ENCODE results near the gene RFX4. TPM values are rescaled to one million over a fixed set of nuclear protein-coding genes. Genes with fewer than 3 reads are reported as not detected.

The RFX4 gene
- total RNA-seq, 1 donor from 2014 or later = not detected

DNA sequence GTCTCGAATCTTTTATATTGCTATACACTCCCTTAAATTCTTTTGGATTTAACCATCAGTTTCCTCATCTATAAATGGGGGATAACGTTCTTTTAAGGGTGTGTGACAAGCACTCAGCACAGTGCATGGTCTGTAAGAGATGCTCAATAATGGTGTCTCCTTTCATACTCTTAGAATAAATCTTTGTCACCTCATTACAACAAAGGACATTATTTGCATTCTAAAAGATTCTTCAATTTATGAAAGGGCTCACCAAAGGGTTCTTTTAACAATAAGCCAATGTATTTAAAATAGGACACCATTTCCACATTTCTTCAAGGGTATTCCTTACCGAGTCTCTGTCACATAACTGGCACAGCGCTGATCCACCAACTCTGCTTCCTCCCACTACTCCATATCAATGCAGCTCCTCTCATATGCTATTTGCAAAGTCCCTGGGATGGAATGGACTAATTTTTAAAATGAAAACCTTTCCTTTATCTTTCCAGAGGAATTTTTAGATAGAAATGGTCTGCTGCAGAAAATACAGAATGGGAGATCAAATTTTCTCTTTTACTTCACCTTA, 162.5 kb downstream of the RFX4 start:
- DNase-seq (ENCODE audit: low spot score) = no peak
- H3K36me3 Mint-ChIP-seq (ENCODE audit: low read depth, unreplicated experiment) = peaks cover 3% of the 10 kb centered on the region
- H3K27ac Mint-ChIP-seq (ENCODE audit: unreplicated experiment) = no peak overlapping the region
- H3K4me3 Mint-ChIP-seq (ENCODE audit: unreplicated experiment) = no peak overlapping the region
- peaks cover 10% of the 10 kb centered on the region for H3K4me1 Mint-ChIP-seq (ENCODE audit: unreplicated experiment)
- H3K27me3 Mint-ChIP-seq (ENCODE audit: unreplicated experiment) = peaks cover 4% of the 10 kb centered on the region
- TF ChIP-seq, protein P1, sequence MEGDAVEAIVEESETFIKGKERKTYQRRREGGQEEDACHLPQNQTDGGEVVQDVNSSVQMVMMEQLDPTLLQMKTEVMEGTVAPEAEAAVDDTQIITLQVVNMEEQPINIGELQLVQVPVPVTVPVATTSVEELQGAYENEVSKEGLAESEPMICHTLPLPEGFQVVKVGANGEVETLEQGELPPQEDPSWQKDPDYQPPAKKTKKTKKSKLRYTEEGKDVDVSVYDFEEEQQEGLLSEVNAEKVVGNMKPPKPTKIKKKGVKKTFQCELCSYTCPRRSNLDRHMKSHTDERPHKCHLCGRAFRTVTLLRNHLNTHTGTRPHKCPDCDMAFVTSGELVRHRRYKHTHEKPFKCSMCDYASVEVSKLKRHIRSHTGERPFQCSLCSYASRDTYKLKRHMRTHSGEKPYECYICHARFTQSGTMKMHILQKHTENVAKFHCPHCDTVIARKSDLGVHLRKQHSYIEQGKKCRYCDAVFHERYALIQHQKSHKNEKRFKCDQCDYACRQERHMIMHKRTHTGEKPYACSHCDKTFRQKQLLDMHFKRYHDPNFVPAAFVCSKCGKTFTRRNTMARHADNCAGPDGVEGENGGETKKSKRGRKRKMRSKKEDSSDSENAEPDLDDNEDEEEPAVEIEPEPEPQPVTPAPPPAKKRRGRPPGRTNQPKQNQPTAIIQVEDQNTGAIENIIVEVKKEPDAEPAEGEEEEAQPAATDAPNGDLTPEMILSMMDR (IDR thresholded peaks at IDR 0.05; ENCODE audit: unreplicated experiment) = no peak
- no peaks in the 10 kb centered on the region for H3K9me3 Mint-ChIP-seq (ENCODE audit: unreplicated experiment)

DNA sequence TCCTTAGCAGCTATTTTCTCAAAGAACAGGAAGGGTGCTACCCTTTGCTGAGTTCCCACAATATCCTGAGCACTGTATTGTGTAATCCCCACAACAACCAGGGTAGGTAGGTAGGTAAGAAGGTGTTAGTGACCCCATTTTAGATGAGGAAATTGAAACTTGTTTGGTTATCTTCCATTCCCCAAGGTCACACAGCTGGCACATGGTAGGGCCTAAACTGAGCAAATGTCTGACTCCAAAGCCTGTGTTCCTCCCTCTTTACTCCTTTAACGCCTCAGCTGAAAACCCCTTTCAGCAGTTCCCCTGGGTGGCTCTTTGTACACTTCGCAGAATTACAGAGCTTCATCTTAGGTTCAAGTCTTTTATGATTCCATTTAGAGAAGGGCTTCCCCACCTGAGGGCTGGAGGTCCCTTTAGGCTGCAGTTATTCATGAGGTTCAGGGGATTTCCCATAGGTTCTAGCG, 165.2 kb downstream of the RFX4 start:
- Mint-ChIP-seq H3K4me3 (ENCODE audit: unreplicated experiment) (no peak overlapping the region), H3K27me3 (ENCODE audit: unreplicated experiment) (peaks cover 4% of the 10 kb centered on the region), H3K27ac (ENCODE audit: unreplicated experiment) (no peak overlapping the region), H3K36me3 (ENCODE audit: low read depth, unreplicated experiment) (peaks cover 3% of the 10 kb centered on the region), H3K4me1 (ENCODE audit: unreplicated experiment) (peaks cover 5% of the 10 kb centered on the region), H3K9me3 (ENCODE audit: unreplicated experiment) (no peaks in the 10 kb centered on the region)
- TF ChIP-seq, protein P1 (IDR thresholded peaks at IDR 0.05; ENCODE audit: unreplicated experiment) = no peak
- DNase-seq (ENCODE audit: low spot score) = no peak

DNA sequence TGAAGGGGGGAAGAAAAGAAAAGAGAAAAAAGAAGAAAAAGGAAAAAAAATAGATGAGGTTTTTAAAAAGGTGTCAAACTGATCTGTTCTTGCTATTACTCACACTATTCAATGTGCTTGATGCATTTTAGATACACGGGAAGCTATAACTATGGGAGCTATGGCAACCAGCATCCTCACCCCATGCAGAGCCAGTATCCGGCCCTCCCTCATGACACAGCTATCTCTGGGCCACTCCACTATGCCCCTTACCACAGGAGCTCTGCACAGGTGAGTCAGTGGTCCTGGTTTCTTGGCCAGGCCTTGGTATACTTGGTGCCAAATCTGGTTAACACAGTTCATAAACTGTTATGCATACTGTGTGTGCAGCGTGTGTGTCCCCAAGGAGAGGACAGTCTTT, 167.7 kb downstream of the RFX4 start:
- Mint-ChIP-seq H3K9me3 (ENCODE audit: unreplicated experiment) (no peaks in the 10 kb centered on the region), H3K27ac (ENCODE audit: unreplicated experiment) (no peak overlapping the region), H3K4me3 (ENCODE audit: unreplicated experiment) (peak overlapping the region; percentile 34), H3K4me1 (ENCODE audit: unreplicated experiment) (peaks cover 5% of the 10 kb centered on the region), H3K27me3 (ENCODE audit: unreplicated experiment) (peaks cover 9% of the 10 kb centered on the region), H3K36me3 (ENCODE audit: low read depth, unreplicated experiment) (peaks cover 3% of the 10 kb centered on the region)
- TF ChIP-seq, protein P1 (IDR thresholded peaks at IDR 0.05; ENCODE audit: unreplicated experiment) = no peak
- no peak for DNase-seq (ENCODE audit: low spot score)

DNA sequence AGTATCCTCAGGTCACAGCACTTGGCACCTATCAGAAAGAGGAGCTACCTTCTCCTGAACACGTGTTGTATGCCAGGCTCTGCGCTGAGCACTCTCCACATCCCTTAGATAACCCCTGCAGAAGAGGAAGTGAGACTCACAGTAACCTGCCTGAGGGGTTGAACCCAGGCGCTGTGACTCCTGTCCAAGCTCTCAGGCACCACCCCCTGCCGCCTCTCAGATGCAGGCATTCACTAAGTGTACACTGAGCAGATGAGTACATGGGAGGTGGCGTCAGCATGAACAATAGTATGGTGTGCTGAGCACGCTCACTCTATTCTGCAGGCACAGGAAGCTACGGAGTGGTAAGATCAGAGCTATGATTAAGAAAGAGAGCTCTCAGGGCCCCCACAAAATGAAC, 170.7 kb downstream of the RFX4 start:
- TF ChIP-seq, protein P1 (IDR thresholded peaks at IDR 0.05; ENCODE audit: unreplicated experiment) = no peak
- Mint-ChIP-seq H3K4me3 (ENCODE audit: unreplicated experiment) (no peak overlapping the region), H3K27ac (ENCODE audit: unreplicated experiment) (no peak overlapping the region), H3K36me3 (ENCODE audit: low read depth, unreplicated experiment) (no peaks in the 10 kb centered on the region), H3K4me1 (ENCODE audit: unreplicated experiment) (no peaks in the 10 kb centered on the region), H3K9me3 (ENCODE audit: unreplicated experiment) (no peaks in the 10 kb centered on the region), H3K27me3 (ENCODE audit: unreplicated experiment) (peaks cover 7% of the 10 kb centered on the region)
- DNase-seq (ENCODE audit: low spot score) = no peak

DNA sequence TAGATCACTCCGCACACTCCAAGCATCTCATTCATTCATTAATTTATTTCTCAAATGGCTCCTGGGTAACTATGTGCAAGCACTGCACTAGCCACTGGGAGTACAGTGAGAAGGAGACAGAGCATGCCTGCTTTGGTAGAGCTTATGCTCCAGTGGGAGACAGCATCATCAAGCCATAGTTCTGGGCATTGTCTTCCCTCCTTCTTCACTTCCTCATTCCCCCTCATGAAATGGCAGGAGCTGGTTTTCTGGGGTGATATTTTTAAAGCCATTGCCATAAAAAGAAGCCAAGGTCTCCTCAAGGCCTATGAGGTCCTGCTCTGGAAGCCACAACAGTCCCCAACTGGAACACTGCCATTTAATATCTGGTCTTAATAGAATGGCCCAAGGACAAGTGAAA, 171.5 kb downstream of the RFX4 start:
- no peak for DNase-seq (ENCODE audit: low spot score)
- Mint-ChIP-seq H3K9me3 (ENCODE audit: unreplicated experiment) (no peaks in the 10 kb centered on the region), H3K4me3 (ENCODE audit: unreplicated experiment) (no peak overlapping the region), H3K36me3 (ENCODE audit: low read depth, unreplicated experiment) (no peaks in the 10 kb centered on the region), H3K27ac (ENCODE audit: unreplicated experiment) (no peak overlapping the region), H3K4me1 (ENCODE audit: unreplicated experiment) (no peaks in the 10 kb centered on the region), H3K27me3 (ENCODE audit: unreplicated experiment) (peaks cover 7% of the 10 kb centered on the region)
- TF ChIP-seq, protein P1 (IDR thresholded peaks at IDR 0.05; ENCODE audit: unreplicated experiment) = no peak
